Activated naive CD4-positive, alpha-beta T cell treated with anti-CD3 and anti-CD28 coated beads for 36 hours (primary cell): ENCODE data around the gene CWF19L1. TPM values are rescaled to one million over a fixed set of nuclear protein-coding genes. Genes with fewer than 3 reads are reported as not detected.
"Not testable (repeated sequence)": the region's sequence is repeated elsewhere in the genome, so short reads cannot be mapped to it uniquely, and the experiment has no call there.

Source experiments
- CTCF ChIA-PET: fragments of 350-600 bp; sonication (Branson Sonifier 250); formaldehyde crosslinking; loops from one replicate; lab custom pipeline; 2021; ENCODE audit warnings: antibody characterized with exemption; lab: Charles Lee
- DNase-seq: peaks from one replicate; pipeline ENCODE4 v3.0.0-alpha.2; 2020
- H3K27ac Mint-ChIP-seq: one replicate; pipeline ENCODE4 v1.8.0; 2021; ENCODE audit warnings: mild to moderate bottlenecking, mixed read lengths
- H3K27me3 Mint-ChIP-seq: one replicate; pipeline ENCODE4 v1.8.0; 2021; ENCODE audit warnings: low read depth, mixed read lengths
- H3K36me3 Mint-ChIP-seq: one replicate; pipeline ENCODE4 v1.8.0; 2021; ENCODE audit warnings: low read depth, mixed read lengths
- H3K4me1 Mint-ChIP-seq: one replicate; pipeline ENCODE4 v1.8.0; 2021; ENCODE audit warnings: low read depth, mixed read lengths
- H3K4me3 Mint-ChIP-seq: one replicate; pipeline ENCODE4 v1.8.0; 2021; ENCODE audit warnings: mild to moderate bottlenecking, moderate library complexity, mixed read lengths
- H3K9me3 Mint-ChIP-seq: one replicate; pipeline ENCODE4 v1.8.0; 2021; ENCODE audit warnings: mixed read lengths
- intact Hi-C: fragments of 100-400 bp; cut with micrococcal nuclease; formaldehyde crosslinking; loops from one replicate; pipeline ENCODE4 v1.15.1; 2023
- total RNA-seq, 2 experiments: library from RNA; stranded (reverse); gene quantifications; one replicate each; pipeline ENCODE4 v1.2.3, GENCODE V29; 2021

Gene CWF19L1
- total RNA-seq, 2 experiments from 2014 or later = 35.3 to 35.4 TPM

DNA sequence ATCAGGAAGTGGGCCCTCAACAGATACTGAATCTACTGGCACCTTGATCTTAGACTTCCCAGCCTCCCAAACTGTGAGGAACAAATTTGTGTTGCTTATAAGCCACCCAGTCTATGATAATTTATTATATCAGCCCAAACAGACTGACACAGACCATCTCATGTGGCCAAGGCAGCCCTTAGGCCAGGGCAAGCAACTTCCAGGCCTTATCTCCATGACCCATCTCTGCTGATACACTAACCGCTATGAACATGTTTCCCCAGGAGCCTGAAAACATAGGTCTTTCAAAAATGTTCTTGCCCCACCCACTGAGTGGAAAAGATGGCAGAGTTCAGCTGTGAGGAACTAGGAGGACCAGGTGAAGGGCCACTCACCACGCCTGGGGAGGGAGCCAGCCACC is 22.2 kb upstream of the CWF19L1 start:
- intact Hi-C loops = no loop called here
- Mint-ChIP-seq H3K27me3 (peaks cover 1% of the 10 kb centered on the region), H3K4me1 (peaks cover 19% of the 10 kb centered on the region), H3K9me3 (no peaks in the 10 kb centered on the region), H3K27ac (no peak overlapping the region), H3K4me3 (no peak overlapping the region), H3K36me3 (peaks cover 13% of the 10 kb centered on the region)
- CTCF ChIA-PET = no interaction called here
- no peak for DNase-seq

DNA sequence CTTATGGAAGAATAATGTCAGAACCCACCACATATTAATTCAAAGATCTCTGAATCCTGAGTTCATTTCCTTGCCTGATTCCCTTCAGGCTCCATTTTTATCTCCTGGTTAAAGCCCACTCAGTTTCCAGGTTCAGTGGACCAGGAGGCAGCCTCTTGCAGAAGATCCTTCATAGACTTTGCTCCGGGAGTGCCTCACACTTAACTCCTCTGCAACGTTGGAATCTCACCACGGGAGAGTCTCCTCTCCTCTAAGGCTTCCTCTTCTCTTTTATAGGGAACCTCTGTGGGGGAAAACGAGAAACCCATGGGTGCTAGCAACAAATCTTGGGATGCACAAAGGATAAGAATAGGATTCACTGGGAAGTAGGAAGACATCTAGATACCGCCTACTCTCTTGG is 20.8 kb upstream of the CWF19L1 start:
- intact Hi-C loops = no loop called here
- peaks cover 15% of the 10 kb centered on the region for H3K36me3 Mint-ChIP-seq
- H3K27ac Mint-ChIP-seq = no peak overlapping the region
- no peak overlapping the region for H3K4me3 Mint-ChIP-seq
- CTCF ChIA-PET = no interaction called here
- DNase-seq = no peak
- peaks cover 25% of the 10 kb centered on the region for H3K4me1 Mint-ChIP-seq
- no peaks in the 10 kb centered on the region for H3K27me3 Mint-ChIP-seq
- H3K9me3 Mint-ChIP-seq = no peaks in the 10 kb centered on the region

DNA sequence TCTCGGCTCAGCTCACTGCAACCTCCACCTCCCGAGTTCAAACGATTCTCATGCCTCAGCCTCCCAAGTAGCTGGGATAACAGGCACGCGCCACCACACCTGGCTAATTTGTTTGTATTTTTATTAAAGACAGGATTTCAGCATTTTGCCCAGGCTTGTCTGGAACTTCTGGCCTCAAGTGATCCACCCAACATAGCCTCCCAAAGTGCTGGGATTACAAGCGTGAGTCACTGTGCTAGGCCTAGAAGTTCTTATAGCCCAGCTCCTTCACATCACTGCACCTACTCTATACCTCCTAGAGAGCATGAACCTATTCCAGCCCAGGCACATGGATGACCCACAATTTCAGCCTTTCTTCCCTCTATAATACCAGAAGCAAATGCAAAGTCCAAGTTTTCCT is 20.3 kb upstream of the CWF19L1 start:
- Mint-ChIP-seq H3K4me1 (peaks cover 25% of the 10 kb centered on the region), H3K36me3 (peaks cover 15% of the 10 kb centered on the region), H3K27ac (no peak overlapping the region), H3K9me3 (no peaks in the 10 kb centered on the region), H3K4me3 (no peak overlapping the region), H3K27me3 (no peaks in the 10 kb centered on the region)
- intact Hi-C loops = loop anchor here (2.0 kb wide), 4 partner anchors 59 to 625 kb away; partner anchors contain the start of genes CHUK, DNMBP and SLF2
- CTCF ChIA-PET = interaction anchor here (1.4 kb wide), 1 partner anchor 16 kb away, joined by 4 read pairs; no protein-coding TSS in a partner anchor
- no peak for DNase-seq

DNA sequence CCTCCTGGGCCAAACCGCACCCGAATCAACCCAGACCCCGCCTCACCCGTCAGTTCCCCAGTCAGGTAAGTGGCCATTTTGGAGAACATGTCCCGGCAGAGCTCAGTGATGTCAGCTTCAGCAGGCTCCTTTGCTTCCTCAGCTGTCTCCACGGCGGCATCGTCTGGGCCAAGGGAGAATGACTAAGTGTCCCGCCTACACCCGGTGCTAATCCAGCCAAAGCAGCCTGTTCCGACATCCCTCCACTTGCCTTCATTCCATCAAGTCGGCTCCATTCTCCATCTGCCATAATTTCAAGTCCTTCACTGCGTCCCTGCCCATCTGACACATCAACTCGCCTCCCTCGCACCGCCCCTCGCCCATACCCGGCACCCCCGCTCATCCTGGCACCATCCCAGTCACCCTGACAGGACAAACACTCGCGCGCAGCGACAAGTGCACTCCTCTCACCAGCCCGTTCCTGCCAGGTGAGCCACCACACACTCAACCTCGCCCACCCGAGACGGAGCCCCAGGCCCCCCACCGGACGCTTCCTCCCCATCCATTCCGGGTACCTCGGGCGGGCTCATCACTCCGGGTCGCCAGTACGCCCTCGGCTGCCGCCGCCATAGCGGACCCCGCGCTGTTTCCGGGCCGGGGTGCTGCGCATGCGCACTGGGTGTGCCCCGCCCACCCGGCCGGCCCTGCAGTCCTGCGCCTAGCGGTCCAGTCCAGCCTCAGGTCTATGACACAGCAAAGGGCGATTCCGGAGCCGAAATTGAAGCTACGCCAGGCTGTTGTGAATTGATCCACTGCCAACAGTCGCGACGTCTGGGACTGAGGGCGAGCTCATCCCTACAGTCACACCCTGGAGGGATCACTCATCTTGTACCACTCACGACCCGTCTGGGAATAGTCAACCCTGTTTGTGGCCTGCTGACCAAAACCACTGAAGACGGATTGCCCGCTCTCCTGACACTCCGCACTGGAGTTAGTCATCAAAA is 18.9 kb upstream of the CWF19L1 start, which contains the start of gene BLOC1S2:
Gene BLOC1S2, minus strand, starts transcription at position 630 of the 983 bp plus-strand sequence. Its CDS starts 21 bp downstream, at position 609.
- CTCF ChIA-PET = interaction anchor here (0.6 to 1.5 kb wide), 3 partner anchors 12 to 148 kb away, joined by 4 read pairs; no protein-coding TSS in a partner anchor
- no peaks in the 10 kb centered on the region for H3K9me3 Mint-ChIP-seq

DNA sequence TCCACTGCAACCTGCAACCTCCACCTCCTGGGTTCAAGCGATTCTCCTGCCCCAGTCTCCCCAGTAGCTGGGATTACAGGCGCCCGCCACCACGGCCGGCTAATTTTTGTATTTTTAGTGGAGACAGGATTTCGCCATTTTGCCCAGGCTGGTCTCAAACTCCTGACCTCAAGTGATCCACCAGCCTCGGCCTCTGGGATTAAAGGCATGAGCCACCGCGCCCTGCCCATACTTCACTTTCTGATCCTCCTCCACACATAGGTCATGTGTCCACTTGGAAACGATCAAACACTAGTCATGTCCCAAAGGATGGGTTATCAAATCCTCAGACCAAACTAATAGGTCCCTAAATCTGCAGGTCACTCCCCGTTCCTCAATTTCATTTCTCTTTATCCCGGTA is 17.9 kb upstream of the CWF19L1 start:
- H3K27me3 Mint-ChIP-seq, H3K9me3 Mint-ChIP-seq, intact Hi-C loops, DNase-seq: not testable (repeated sequence)
- Mint-ChIP-seq H3K4me1 (peaks cover 28% of the 10 kb centered on the region), H3K4me3 (peak overlapping the region; percentile 99), H3K36me3 (peaks cover 15% of the 10 kb centered on the region), H3K27ac (peak overlapping the region; percentile 98)
- CTCF ChIA-PET = interaction anchor here (0.6 kb wide), 1 partner anchor 125 kb away, joined by 3 read pairs; no protein-coding TSS in a partner anchor

More for the DNA sequence above, 18.9 kb upstream of the CWF19L1 start, which contains the start of gene BLOC1S2:
- Mint-ChIP-seq H3K4me3 (peak within 1 kb of the TSS; percentile 99), H3K27me3 (no peaks in the 10 kb centered on the region), H3K4me1 (peaks cover 25% of the 10 kb centered on the region), H3K27ac (peak within 1 kb of the TSS; percentile 98), H3K36me3 (peaks cover 15% of the 10 kb centered on the region)
- intact Hi-C loops = loop anchor here (1.0 to 2.0 kb wide), 10 partner anchors 19 to 626 kb away; partner anchors contain the start of genes CHUK, CWF19L1, DNMBP and ERLIN1
- peak; percentile 87 for DNase-seq

DNA sequence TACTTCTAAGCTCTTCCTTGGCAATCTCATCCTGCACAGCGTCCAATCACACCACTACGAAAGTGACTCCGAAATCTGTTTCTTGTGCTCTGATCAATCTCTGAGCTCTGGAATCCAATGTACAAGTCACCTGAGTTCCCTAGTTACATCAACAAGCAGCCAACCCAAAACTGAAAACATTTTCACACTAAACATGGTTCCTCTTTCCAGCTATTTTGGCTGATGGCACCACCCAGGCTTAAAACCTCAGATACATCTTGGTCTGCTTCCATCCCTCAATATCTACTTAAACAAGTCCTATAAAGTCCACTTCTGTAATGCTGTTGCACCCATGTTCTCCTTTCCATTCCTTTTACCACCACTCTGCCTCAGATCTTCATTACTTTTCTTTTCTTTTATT is 15.5 kb upstream of the CWF19L1 start:
- CTCF ChIA-PET = interaction anchor here (0.9 kb wide), 1 partner anchor 23 kb away, joined by 4 read pairs; no protein-coding TSS in a partner anchor
- Mint-ChIP-seq H3K27me3 (no peaks in the 10 kb centered on the region), H3K36me3 (peaks cover 25% of the 10 kb centered on the region), H3K4me1 (peaks cover 28% of the 10 kb centered on the region), H3K4me3 (no peak overlapping the region), H3K9me3 (no peaks in the 10 kb centered on the region), H3K27ac (no peak overlapping the region)
- intact Hi-C loops = no loop called here
- DNase-seq = no peak

DNA sequence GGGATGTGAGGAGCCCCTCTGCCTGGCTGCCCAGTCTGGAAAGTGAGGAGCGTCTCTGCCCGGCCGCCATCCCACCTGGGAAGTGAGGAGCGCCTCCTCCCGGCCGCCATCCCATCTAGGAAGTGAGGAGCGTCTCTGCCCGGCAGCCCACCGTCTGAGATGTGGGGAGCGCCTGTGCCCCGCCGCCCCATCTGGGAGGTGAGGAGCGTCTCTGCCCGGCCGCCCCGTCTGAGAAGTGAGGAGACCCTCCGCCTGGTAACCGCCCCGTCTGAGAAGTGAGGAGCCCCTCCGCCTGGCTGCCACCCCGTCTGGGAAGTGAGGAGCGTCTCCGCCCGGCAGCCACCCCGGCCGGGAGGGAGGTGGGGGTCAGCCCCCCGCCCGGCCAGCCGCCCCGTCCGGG is 9.5 kb upstream of the CWF19L1 start:
- H3K27ac Mint-ChIP-seq, DNase-seq, H3K4me1 Mint-ChIP-seq, H3K27me3 Mint-ChIP-seq, H3K9me3 Mint-ChIP-seq, H3K4me3 Mint-ChIP-seq, intact Hi-C loops, CTCF ChIA-PET: not testable (repeated sequence)
- peaks cover 23% of the 10 kb centered on the region for H3K36me3 Mint-ChIP-seq

DNA sequence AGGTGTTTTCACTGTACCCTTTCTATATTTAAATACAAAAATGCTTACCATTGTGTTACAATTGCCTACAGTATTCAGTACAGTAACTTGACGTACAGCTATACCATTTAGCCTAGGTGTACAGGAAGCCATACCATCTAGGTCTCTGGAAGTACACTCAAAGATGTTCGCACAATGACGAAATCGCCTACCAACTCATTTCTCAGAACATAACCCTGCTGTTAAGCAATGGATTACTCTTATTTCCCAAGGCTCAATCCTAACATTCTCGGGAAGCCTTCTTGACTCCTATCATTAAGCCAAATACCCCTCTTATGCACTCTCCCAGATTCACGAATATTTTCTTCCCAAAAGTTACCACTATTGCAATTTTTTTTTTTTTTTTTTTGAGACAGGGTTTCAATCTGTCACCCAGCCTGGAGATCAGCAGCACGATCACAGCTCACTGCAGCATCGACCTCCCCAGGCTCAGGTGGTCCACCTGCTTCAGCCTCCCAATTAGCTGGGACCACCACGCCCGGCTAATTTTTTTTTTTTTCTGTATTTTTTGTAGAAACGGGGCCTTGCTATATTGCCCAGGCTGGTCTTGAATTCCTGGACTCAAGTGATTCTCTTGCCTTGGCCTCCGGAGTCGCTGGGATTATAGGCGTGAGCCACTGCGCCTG is 1.5 kb downstream of the CWF19L1 start:
- H3K36me3 Mint-ChIP-seq = peaks cover 11% of the 10 kb centered on the region
- peaks cover 37% of the 10 kb centered on the region for H3K4me1 Mint-ChIP-seq
- no peak for DNase-seq
- no peaks in the 10 kb centered on the region for H3K9me3 Mint-ChIP-seq
- intact Hi-C loops = loop anchor here (2.0 kb wide), 1 partner anchor 61 kb away; no protein-coding TSS in a partner anchor
- peak overlapping the region; percentile 54 for H3K4me3 Mint-ChIP-seq
- no peaks in the 10 kb centered on the region for H3K27me3 Mint-ChIP-seq
- CTCF ChIA-PET = interaction anchor here (0.6 kb wide), 2 partner anchors 247 to 296 kb away, joined by 3 read pairs; no protein-coding TSS in a partner anchor
- H3K27ac Mint-ChIP-seq = peak overlapping the region; percentile 56

DNA sequence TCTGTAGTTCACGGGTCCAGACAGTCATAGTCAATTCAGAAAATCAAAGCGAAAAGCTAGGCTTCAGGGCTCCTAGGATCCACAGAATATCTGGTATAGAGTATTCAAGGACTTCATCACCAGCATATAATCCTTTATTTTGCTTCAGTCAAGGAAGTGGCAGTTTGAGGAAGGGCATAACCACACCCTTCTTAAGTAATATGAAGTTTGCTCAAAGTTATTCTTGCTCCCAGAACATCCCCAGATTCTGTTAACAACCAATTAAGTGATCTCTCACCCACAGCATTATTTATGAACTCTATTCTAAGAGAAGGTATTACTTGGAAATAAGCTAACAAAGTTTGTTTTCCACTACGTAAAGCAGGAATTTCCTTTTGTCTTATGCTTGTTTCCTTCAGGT is 13.2 kb downstream of the CWF19L1 start:
- CTCF ChIA-PET = interaction anchor here (0.5 to 1.1 kb wide), 2 partner anchors 16 to 18 kb away, joined by 3 read pairs; no protein-coding TSS in a partner anchor
- H3K9me3 Mint-ChIP-seq = no peaks in the 10 kb centered on the region
- intact Hi-C loops = no loop called here
- H3K4me1 Mint-ChIP-seq = no peaks in the 10 kb centered on the region
- DNase-seq = no peak
- H3K36me3 Mint-ChIP-seq = peaks cover 46% of the 10 kb centered on the region
- H3K4me3 Mint-ChIP-seq = no peak overlapping the region
- H3K27ac Mint-ChIP-seq = no peak overlapping the region
- no peaks in the 10 kb centered on the region for H3K27me3 Mint-ChIP-seq

DNA sequence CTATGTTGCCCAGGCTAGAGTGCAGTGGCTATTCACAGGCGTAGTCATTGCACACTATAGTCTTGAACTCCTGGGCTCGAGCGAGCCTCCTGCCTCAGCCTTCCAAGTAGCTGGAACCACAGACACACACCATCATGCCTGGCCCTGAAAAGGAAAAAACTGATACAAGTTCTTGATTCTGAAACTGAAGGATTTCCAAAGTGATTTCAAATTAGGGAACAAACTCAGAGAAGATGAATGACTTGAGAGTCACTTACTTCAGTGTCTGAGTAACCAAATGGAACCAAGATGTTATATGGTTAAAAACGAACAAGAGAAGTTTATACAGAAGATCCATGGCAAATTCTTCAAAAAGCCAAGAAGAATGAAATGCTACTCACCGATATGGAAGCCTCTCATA is 14.4 kb downstream of the CWF19L1 start:
- Mint-ChIP-seq H3K4me3 (no peak overlapping the region), H3K9me3 (no peaks in the 10 kb centered on the region), H3K36me3 (peaks cover 48% of the 10 kb centered on the region), H3K27ac (no peak overlapping the region), H3K27me3 (no peaks in the 10 kb centered on the region), H3K4me1 (no peaks in the 10 kb centered on the region)
- intact Hi-C loops = no loop called here
- CTCF ChIA-PET = no interaction called here
- no peak for DNase-seq

DNA sequence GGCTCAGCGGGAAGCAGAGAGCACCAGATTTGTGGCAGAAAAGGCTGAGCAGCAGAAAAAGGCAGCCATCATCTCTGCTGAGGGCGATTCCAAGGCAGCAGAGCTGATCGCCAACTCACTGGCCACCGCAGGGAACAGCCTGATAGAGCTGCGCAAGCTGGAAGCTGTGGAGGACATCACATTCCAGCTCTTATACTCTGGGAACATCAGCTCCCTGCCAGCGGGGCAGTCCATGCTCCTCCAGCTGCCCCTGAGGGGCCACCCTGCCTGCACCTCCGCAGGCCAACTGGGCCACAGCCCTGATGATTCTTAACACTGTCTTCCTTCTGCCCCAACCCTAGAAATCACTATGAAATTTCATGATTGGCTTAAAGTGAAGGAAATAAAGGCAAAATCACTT is 18.6 kb downstream of the CWF19L1 start:
- Mint-ChIP-seq H3K36me3 (peaks cover 40% of the 10 kb centered on the region), H3K27ac (no peak overlapping the region)
- CTCF ChIA-PET = interaction anchor here (0.6 kb wide), 1 partner anchor 105 kb away, joined by 3 read pairs; no protein-coding TSS in a partner anchor

More for the DNA sequence above, 18.6 kb downstream of the CWF19L1 start:
- intact Hi-C loops = no loop called here
- Mint-ChIP-seq H3K9me3 (no peaks in the 10 kb centered on the region), H3K4me3 (no peak overlapping the region), H3K4me1 (no peaks in the 10 kb centered on the region), H3K27me3 (no peaks in the 10 kb centered on the region)
- no peak for DNase-seq
